SK-N-MC (cell line): ENCODE results near the gene PRKAR2A.
"Not testable (repeated sequence)": the region's sequence is repeated elsewhere in the genome, so short reads cannot be mapped to it uniquely, and the experiment has no call there.

Experiments
- DNase-seq: peaks from one replicate; pipeline ENCODE4 v3.0.0-alpha.2; 2011; ENCODE audit warnings: low read depth, low spot score
- H3K27ac ChIP-seq: fragments of 200-600 bp; sonication (generic); 2 replicates; pipeline ENCODE4 v1.5.1; 2016; ENCODE audit warnings: mixed run types
- H3K36me3 ChIP-seq: fragments of 200-600 bp; sonication (generic); 2 replicates; pipeline ENCODE4 v1.6.1; 2017; ENCODE audit warnings: antibody characterized with exemption, low read length, mixed read lengths; ENCODE audit not compliant: insufficient read depth
- H3K4me3 ChIP-seq: fragments of 200-600 bp; sonication (generic); 2 replicates; pipeline ENCODE4 v1.5.1; 2016
- H3K9ac ChIP-seq: fragments of 200-600 bp; sonication (generic); 2 replicates; pipeline ENCODE4 v1.8.0; 2017; ENCODE audit warnings: mixed run types, mixed read lengths; ENCODE audit not compliant: insufficient read length
- H3K9me3 ChIP-seq: fragments of 200-600 bp; sonication (generic); 2 replicates; pipeline ENCODE4 v1.6.1; 2017; ENCODE audit warnings: low read depth, mild to moderate bottlenecking, antibody characterized with exemption, low read length, moderate library complexity, mixed read lengths
- EZH2 ChIP-seq: fragments of 200-600 bp; sonication (generic); IDR thresholded peaks from one replicate; pipeline ENCODE4 v1.6.1; 2017; ENCODE audit warnings: antibody characterized with exemption
- FOXP2 ChIP-seq: optimal IDR thresholded peaks from 2 replicates; pipeline ENCODE3; 2011; ENCODE audit warnings: mild to moderate bottlenecking, moderate library complexity; ENCODE audit not compliant: insufficient read depth; ENCODE audit errors: extremely low read length, control extremely low read depth
- POLR2AphosphoS5 ChIP-seq: IDR thresholded peaks from 2 replicates; pipeline ENCODE4 v1.6.1; 2012; ENCODE audit warnings: mild to moderate bottlenecking, low read depth, low read length, borderline replicate concordance

The PRKAR2A gene

DNA sequence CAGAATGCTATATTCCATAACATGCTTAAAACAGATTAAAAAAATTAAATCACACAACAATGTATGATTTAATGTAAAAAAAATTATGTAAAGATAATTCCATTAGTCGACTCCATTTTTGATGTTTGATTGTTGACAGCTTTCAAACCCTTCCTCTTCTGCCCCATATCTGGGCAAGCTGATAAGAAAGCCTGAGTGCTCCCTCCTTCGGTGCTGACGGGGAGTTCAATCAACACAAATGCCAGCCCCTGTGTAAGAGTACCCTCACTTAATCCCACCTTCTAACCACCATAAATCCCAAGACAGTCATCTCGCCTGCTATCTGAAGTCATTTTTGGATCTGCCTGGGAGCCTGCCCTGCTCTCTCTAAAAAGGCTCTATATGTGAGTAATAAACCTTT is 70.8 kb downstream of the PRKAR2A start:
- no peak for DNase-seq
- H3K4me3 ChIP-seq = no peak overlapping the region
- H3K36me3 ChIP-seq = no peaks in the 10 kb centered on the region
- no peak overlapping the region for H3K27ac ChIP-seq
- no peaks in the 10 kb centered on the region for H3K9me3 ChIP-seq
- H3K9ac ChIP-seq = no peak overlapping the region
- no peak for TF ChIP-seq POLR2AphosphoS5
- TF ChIP-seq FOXP2 = no peak
- no peak for TF ChIP-seq EZH2

DNA sequence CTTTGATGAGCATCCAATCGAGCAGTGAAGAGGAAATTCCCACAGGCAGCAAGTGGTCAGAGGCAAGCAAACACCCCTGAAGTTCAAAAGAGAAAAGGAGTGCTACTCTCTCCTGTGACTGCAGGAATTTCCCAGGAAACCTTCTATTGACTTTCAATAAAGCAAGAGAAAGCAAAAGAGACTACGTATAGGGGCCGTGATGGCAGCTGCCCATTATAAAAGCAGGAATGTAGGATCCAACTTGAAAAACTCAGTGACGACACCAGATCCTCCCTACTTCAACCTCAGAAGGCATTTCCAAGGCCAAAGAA is 77.5 kb downstream of the PRKAR2A start:
- TF ChIP-seq EZH2 = no peak
- no peak for TF ChIP-seq POLR2AphosphoS5
- no peak for TF ChIP-seq FOXP2
- Histone ChIP-seq H3K4me3 (no peak overlapping the region), H3K27ac (no peak overlapping the region), H3K9me3 (no peaks in the 10 kb centered on the region), H3K36me3 (no peaks in the 10 kb centered on the region), H3K9ac (no peak overlapping the region)
- DNase-seq = no peak

DNA sequence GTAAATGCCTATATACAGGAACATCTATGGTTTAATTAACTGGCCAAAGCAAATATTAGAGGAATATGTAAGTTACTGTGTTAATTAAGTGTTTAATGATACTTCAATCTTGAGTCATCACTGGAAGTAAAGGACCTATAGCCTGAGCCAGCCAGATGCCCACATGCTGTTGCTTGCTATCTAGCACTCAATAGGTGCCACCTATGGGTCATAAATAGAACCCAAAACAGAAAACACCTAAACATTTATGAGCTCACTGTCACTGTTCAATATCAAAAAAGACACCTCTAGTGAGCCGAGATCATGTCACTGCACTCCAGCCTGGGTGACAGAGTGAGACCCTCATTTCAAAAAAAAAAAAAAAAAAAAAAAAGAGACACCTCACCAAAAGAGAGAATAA is 82.3 kb downstream of the PRKAR2A start:
- no peak for TF ChIP-seq FOXP2
- no peak for TF ChIP-seq POLR2AphosphoS5
- no peak for TF ChIP-seq EZH2
- H3K9ac ChIP-seq = no peak overlapping the region
- no peak overlapping the region for H3K4me3 ChIP-seq
- H3K36me3 ChIP-seq = no peaks in the 10 kb centered on the region
- no peaks in the 10 kb centered on the region for H3K9me3 ChIP-seq
- DNase-seq = no peak
- H3K27ac ChIP-seq = no peak overlapping the region

DNA sequence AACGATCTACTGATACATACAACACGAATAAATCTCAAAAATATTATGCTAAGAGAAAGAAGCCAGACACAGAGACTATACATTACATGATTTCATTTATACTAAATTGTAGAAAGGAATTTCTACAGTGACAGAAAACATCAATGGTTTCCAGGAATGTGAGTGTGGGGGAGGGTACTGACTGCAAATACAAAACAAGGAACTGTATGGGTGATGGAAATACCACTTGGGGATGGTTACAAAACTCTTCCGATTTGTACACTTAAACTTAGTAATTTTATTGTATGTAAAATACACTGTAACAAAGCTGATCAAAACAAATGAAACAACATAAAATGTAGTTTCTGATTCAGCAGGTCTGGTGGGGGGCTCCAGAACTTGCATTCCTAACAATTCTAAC is 84.9 kb downstream of the PRKAR2A start:
- no peak overlapping the region for H3K9ac ChIP-seq
- H3K36me3 ChIP-seq = no peaks in the 10 kb centered on the region
- no peaks in the 10 kb centered on the region for H3K9me3 ChIP-seq
- H3K4me3 ChIP-seq = no peak overlapping the region
- no peak for TF ChIP-seq EZH2
- no peak for TF ChIP-seq POLR2AphosphoS5
- TF ChIP-seq FOXP2 = no peak
- no peak overlapping the region for H3K27ac ChIP-seq
- DNase-seq = no peak

DNA sequence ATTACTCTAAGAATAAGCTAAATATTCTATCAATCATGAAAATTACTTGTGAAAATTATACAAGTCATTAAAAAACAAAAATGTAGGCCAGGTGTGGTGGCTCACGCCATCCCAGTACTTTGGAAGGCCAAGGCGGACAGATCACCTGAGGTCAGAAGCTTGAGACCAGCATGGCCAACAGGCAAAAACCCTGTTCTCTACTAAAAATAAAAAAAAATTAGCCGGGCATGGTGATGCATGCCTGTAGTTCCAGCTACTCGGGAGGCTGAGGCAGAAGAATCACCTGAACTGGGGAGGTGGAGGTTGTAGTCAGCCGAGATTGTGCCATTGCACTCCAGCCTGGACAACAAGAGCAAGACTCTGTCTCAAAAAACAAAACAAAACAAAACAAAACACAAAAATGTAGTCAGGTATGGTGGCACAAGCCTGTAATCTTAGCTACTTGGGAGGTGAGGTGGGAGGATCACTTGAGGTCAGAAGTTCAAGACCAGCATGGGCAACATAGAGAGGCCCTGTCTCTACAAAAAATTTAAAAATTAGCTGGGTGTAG is 87.6 kb downstream of the PRKAR2A start:
- not testable (repeated sequence) for H3K9ac ChIP-seq, H3K27ac ChIP-seq, DNase-seq, H3K4me3 ChIP-seq, H3K36me3 ChIP-seq, H3K9me3 ChIP-seq

DNA sequence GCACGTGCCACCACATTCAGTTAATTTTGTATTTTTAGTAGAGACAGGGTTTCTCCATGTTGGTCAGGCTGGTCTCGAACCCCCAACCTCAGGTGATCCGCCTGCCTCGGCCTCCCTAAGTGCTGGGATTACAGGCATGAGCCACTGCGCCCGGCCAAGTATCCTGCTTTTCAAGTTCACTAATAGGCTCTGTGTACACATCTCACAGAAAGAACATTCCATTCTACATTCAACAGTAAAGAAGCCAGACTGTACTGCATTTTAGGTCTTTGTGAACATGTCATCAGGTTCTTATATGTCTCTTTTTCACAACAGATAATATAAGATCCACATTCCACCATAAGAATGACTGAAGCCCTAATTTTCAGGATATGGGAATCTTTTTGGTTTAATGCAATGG is 88.1 kb downstream of the PRKAR2A start:
- H3K9ac ChIP-seq, H3K9me3 ChIP-seq, H3K27ac ChIP-seq: not testable (repeated sequence)

DNA sequence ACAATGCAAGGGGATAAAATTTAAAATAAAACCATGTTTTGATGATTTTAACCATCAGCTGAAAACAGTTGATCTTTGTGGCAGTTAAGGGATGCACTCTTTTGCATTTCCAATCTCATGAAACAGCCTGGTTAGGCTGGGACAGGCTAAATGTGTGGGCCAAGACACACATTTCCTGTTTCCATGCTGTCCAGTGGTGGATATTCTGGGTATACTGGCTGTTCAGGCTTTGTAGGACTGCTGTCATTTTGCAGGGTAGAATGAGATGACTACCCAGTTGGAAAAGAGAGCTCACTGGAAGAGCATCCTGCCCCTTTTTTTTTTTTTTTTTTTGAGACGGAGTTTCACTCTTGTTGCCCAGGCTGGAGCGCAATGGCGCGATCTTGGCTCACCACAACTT is 88.6 kb downstream of the PRKAR2A start:
- H3K4me3 ChIP-seq = no peak overlapping the region
- no peaks in the 10 kb centered on the region for H3K9me3 ChIP-seq
- no peak for TF ChIP-seq EZH2
- TF ChIP-seq FOXP2 = no peak
- no peak for TF ChIP-seq POLR2AphosphoS5
- H3K9ac ChIP-seq = no peak overlapping the region
- H3K27ac ChIP-seq = no peak overlapping the region
- no peak for DNase-seq
- no peaks in the 10 kb centered on the region for H3K36me3 ChIP-seq

More for the DNA sequence above, 88.1 kb downstream of the PRKAR2A start:
- not testable (repeated sequence) for DNase-seq, H3K4me3 ChIP-seq, H3K36me3 ChIP-seq

DNA sequence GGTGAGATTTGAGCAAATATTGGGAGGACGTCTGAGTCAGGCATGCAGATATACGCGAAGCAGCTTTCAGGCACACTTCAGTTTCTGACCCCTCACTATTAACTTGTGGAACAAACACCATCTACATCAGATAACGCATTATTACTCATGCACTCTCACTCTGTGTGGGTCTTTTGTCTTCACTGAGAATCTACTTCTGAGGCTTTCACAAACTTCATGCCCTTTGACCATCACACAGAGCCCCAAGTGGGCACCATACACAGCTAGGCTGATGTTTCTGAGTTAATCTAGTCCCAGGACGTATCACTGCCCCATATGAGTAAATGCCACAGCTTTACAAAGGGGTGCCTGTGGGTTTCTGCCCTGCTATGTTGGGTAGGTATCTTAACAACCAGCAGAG is 91.0 kb downstream of the PRKAR2A start:
- Histone ChIP-seq H3K27ac (no peak overlapping the region), H3K4me3 (no peak overlapping the region), H3K9ac (no peak overlapping the region), H3K9me3 (no peaks in the 10 kb centered on the region), H3K36me3 (no peaks in the 10 kb centered on the region)
- no peak for DNase-seq
- no peak for TF ChIP-seq POLR2AphosphoS5
- TF ChIP-seq FOXP2 = no peak
- no peak for TF ChIP-seq EZH2

DNA sequence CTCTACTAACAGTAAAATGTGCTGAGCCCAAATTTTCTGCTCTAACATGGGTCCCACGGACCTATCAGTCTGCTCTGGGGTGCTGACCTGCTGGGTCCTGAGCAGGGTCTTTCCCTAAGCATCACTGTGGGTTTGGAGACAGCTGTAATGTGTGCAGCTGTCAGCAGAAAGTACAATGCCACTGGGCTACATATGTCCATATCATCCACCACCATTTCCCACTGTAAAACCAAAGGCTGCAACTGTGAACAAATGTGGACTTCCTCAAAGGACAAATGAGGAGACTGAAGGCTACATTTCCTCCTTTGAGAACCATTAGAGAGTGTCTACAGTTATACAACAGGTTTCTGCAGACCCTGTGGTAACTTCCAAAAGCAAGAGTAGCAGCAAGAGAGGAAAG is 96.8 kb downstream of the PRKAR2A start:
- Histone ChIP-seq H3K36me3 (no peaks in the 10 kb centered on the region), H3K27ac (no peak overlapping the region), H3K9me3 (no peaks in the 10 kb centered on the region), H3K9ac (no peak overlapping the region), H3K4me3 (no peak overlapping the region)
- no peak for DNase-seq
- no peak for TF ChIP-seq FOXP2
- TF ChIP-seq POLR2AphosphoS5 = no peak
- no peak for TF ChIP-seq EZH2

DNA sequence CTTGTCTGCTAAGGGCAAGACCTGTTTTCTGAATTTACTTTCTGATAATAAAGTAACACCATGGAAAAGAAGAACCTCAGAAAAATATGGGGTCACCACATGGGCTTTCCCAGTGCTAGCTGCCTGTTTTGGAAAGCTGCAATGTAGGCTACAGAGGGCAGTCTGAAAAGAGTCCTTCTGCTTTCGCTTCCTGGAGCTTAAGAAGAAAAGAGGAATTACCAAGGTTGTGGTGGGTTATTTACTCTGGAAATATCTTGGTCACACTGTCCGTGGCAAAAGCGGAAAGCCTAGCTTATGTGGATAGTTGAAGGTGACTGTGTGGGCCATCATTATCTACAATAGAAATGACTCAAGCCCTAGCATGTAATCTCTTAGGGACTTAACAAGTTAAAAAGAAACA is 98.9 kb downstream of the PRKAR2A start:
- H3K9ac ChIP-seq = no peak overlapping the region
- H3K4me3 ChIP-seq = no peak overlapping the region
- H3K27ac ChIP-seq = no peak overlapping the region
- no peaks in the 10 kb centered on the region for H3K9me3 ChIP-seq
- DNase-seq = no peak
- no peak for TF ChIP-seq FOXP2
- TF ChIP-seq POLR2AphosphoS5 = no peak
- no peak for TF ChIP-seq EZH2
- no peaks in the 10 kb centered on the region for H3K36me3 ChIP-seq
